ENCODE data around the gene ERFE. TPM values are rescaled to one million over a fixed set of nuclear protein-coding genes. Genes with fewer than 3 reads are reported as not detected.
"Not testable (repeated sequence)": the region's sequence is repeated elsewhere in the genome, so short reads cannot be mapped to it uniquely, and the experiment has no call there.

The ERFE gene
- total RNA-seq, 2 donors from 2014 or later: 7.7 TPM; not detected in 1

- peak; percentile 49 for DNase-seq (ENCODE audit: low spot score)
- no peak overlapping the region for H3K4me3 ChIP-seq
- WGBS: 72% methylated on average over 21 of the region's 21 CpGs
- no peaks in the 10 kb centered on the region for H3K36me3 ChIP-seq
- TF ChIP-seq POLR2AphosphoS5 (IDR thresholded peaks at IDR 0.05) (peak; percentile 39), CTCF (IDR thresholded peaks at IDR 0.05) (no peak)
- no peaks in the 10 kb centered on the region for H3K4me1 ChIP-seq (replicated peaks)
- intact Hi-C loops (cut with DNase I): no loop called here
- no peak overlapping the region for H3K27ac ChIP-seq
- H3K27me3 ChIP-seq (replicated peaks; ENCODE audit: insufficient read depth): no peaks in the 10 kb centered on the region
- H3K9me3 ChIP-seq: no peaks in the 10 kb centered on the region
Measured at GRCh38 chr2:238170386-238171071, 11.8 kb downstream of the ERFE start.

GRCh38 chr2:238171072-238171431 lies 12.3 kb downstream of the ERFE start:
- H3K4me3 ChIP-seq; H3K36me3 ChIP-seq; H3K9me3 ChIP-seq; intact Hi-C loops (cut with DNase I); H3K27ac ChIP-seq; H3K4me1 ChIP-seq (replicated peaks); DNase-seq (ENCODE audit: low spot score); H3K27me3 ChIP-seq (replicated peaks; ENCODE audit: insufficient read depth): not testable (repeated sequence)
- WGBS: 90% methylated on average over 5 of the region's 5 CpGs

GRCh38 chr2:238171575-238172187 lies 12.9 kb downstream of the ERFE start:
- Histone ChIP-seq H3K9me3 (no peaks in the 10 kb centered on the region), H3K36me3 (no peaks in the 10 kb centered on the region), H3K4me3 (no peak overlapping the region), H3K27me3 (replicated peaks; ENCODE audit: insufficient read depth) (no peaks in the 10 kb centered on the region), H3K4me1 (replicated peaks) (no peaks in the 10 kb centered on the region), H3K27ac (no peak overlapping the region)
- TF ChIP-seq CTCF (IDR thresholded peaks at IDR 0.05) (no peak), POLR2A (IDR thresholded peaks at IDR 0.05) (no peak), POLR2AphosphoS5 (IDR thresholded peaks at IDR 0.05) (no peak)
- 93% methylated on average over 9 of the region's 9 CpGs for WGBS
- intact Hi-C loops (cut with DNase I): no loop called here
- no peak for DNase-seq (ENCODE audit: low spot score)

GRCh38 chr2:238172439-238172838 lies 13.7 kb downstream of the ERFE start:
- H3K9me3 ChIP-seq: no peaks in the 10 kb centered on the region
- no peak for TF ChIP-seq CTCF (IDR thresholded peaks at IDR 0.05)
- TF ChIP-seq POLR2A (IDR thresholded peaks at IDR 0.05): no peak
- no peak overlapping the region for H3K27ac ChIP-seq
- 90% methylated on average over 14 of the region's 14 CpGs for WGBS
- intact Hi-C loops (cut with DNase I): no loop called here
- H3K4me1 ChIP-seq (replicated peaks): no peaks in the 10 kb centered on the region
- H3K27me3 ChIP-seq (replicated peaks; ENCODE audit: insufficient read depth): no peaks in the 10 kb centered on the region
- no peak for DNase-seq (ENCODE audit: low spot score)
- H3K4me3 ChIP-seq: no peak overlapping the region
- H3K36me3 ChIP-seq: no peaks in the 10 kb centered on the region

GRCh38 chr2:238173692-238174091 lies 14.9 kb downstream of the ERFE start:
- Histone ChIP-seq H3K4me1 (replicated peaks) (no peaks in the 10 kb centered on the region), H3K27ac (no peak overlapping the region), H3K36me3 (no peaks in the 10 kb centered on the region), H3K4me3 (no peak overlapping the region), H3K27me3 (replicated peaks; ENCODE audit: insufficient read depth) (no peaks in the 10 kb centered on the region), H3K9me3 (no peaks in the 10 kb centered on the region)
- 89% methylated on average over 2 of the region's 2 CpGs for WGBS
- no peak for DNase-seq (ENCODE audit: low spot score)
- intact Hi-C loops (cut with DNase I): no loop called here
- no peak for TF ChIP-seq CTCF (IDR thresholded peaks at IDR 0.05)
- TF ChIP-seq POLR2AphosphoS5 (IDR thresholded peaks at IDR 0.05): no peak
- TF ChIP-seq POLR2A (IDR thresholded peaks at IDR 0.05): no peak
